Neural cell (in vitro differentiated cells): ENCODE measurements around the gene LUC7L3. TPM values are rescaled to one million over a fixed set of nuclear protein-coding genes. Genes with fewer than 3 reads are reported as not detected.

ENCODE experiments used
- H2AFZ ChIP-seq: fragments of 200-600, 300-800 bp; sonication (generic), shearing (Covaris generic); 2 replicates; pipeline ENCODE4 v1.6.0; 2014; ENCODE audit warnings: low read depth, mild to moderate bottlenecking, antibody characterized with exemption, low read length, moderate library complexity
- H3F3A ChIP-seq: fragments of 200-600 bp; shearing (Covaris generic); 2 replicates; pipeline ENCODE4 v1.6.1; 2016; ENCODE audit warnings: mild to moderate bottlenecking, moderate library complexity, mixed read lengths, antibody characterized with exemption, low read length; ENCODE audit not compliant: insufficient read depth, poor library complexity, severe bottlenecking
- H3K27ac ChIP-seq: fragments of 200-600, 300-800 bp; sonication (generic), shearing (Covaris generic); 2 replicates; pipeline ENCODE4 v1.5.1; 2014; ENCODE audit warnings: mild to moderate bottlenecking, low read length, moderate library complexity
- H3K27me3 ChIP-seq: fragments of 300-800, 200-600 bp; sonication (generic), shearing (Covaris generic); 2 replicates; pipeline ENCODE4 v1.6.0; 2014; ENCODE audit warnings: mild to moderate bottlenecking, low read depth, low read length, moderate library complexity; ENCODE audit not compliant: insufficient read depth
- H3K36me3 ChIP-seq: fragments of 300-800, 200-600 bp; sonication (generic), shearing (Covaris generic); 2 replicates; pipeline ENCODE4 v1.5.1; 2014; ENCODE audit warnings: mild to moderate bottlenecking, antibody characterized with exemption, low read length, moderate library complexity; ENCODE audit not compliant: insufficient read depth
- H3K4me2 ChIP-seq: fragments of 300-800, 200-600 bp; sonication (generic), shearing (Covaris generic); 2 replicates; pipeline ENCODE4 v1.6.0; 2014; ENCODE audit warnings: mild to moderate bottlenecking, low read length
- H3K4me3 ChIP-seq: fragments of 300-800, 200-600 bp; sonication (generic), shearing (Covaris generic); 2 replicates; pipeline ENCODE4 v1.5.1; 2014; ENCODE audit warnings: mild to moderate bottlenecking, low read length, moderate library complexity
- H3K79me2 ChIP-seq: fragments of 200-600 bp; shearing (Covaris generic); replicated peaks from 2 replicates; pipeline ENCODE4 v1.6.0; 2014; ENCODE audit warnings: mild to moderate bottlenecking, low read length, moderate library complexity; ENCODE audit not compliant: insufficient read depth
- H3K9ac ChIP-seq: fragments of 300-800, 200-600 bp; sonication (generic), shearing (Covaris generic); 2 replicates; pipeline ENCODE4 v1.6.1; 2016; ENCODE audit warnings: mild to moderate bottlenecking, low read length, mixed read lengths
- H3K9me2 ChIP-seq: fragments of 200-600 bp; shearing (Covaris generic); 2 replicates; pipeline ENCODE4 v1.6.1; 2016; ENCODE audit warnings: mild to moderate bottlenecking, low read length, mixed read lengths; ENCODE audit not compliant: insufficient read depth
- H3K9me3 ChIP-seq: fragments of 200-600, 300-800 bp; sonication (generic), shearing (Covaris generic); 2 replicates; pipeline ENCODE4 v1.6.1; 2016; ENCODE audit warnings: mild to moderate bottlenecking, mixed run types, low read length, moderate library complexity, mixed read lengths
- H4K20me1 ChIP-seq: fragments of 200-600 bp; shearing (Covaris generic); 2 replicates; pipeline ENCODE4 v1.6.1; 2016; ENCODE audit warnings: mild to moderate bottlenecking, mixed run types; ENCODE audit not compliant: insufficient read depth
- CTCF ChIP-seq: fragments of 450-650 bp; IDR thresholded peaks from 2 replicates; pipeline ENCODE4 v1.5.1; 2014; ENCODE audit warnings: antibody characterized with exemption, mild to moderate bottlenecking, moderate library complexity; ENCODE audit not compliant: poor library complexity, severe bottlenecking
- EP300 ChIP-seq: fragments of 450-650 bp; conservative IDR thresholded peaks from 2 replicates; pipeline ENCODE4 v1.6.1; 2014; ENCODE audit warnings: antibody characterized with exemption, mild to moderate bottlenecking, moderate library complexity; ENCODE audit not compliant: poor library complexity, severe bottlenecking
- EZH2 ChIP-seq: fragments of 200-600, 300-800 bp; shearing (Covaris generic), sonication (generic); IDR thresholded peaks from 2 replicates; pipeline ENCODE4 v1.6.1; 2014; ENCODE audit warnings: antibody characterized with exemption, low read length, borderline replicate concordance, mild to moderate bottlenecking; ENCODE audit not compliant: insufficient read depth, poor library complexity, severe bottlenecking
- MXI1 ChIP-seq: fragments of 450-650 bp; conservative IDR thresholded peaks from 2 replicates; pipeline ENCODE4 v1.6.1; 2014; ENCODE audit warnings: antibody characterized with exemption, mild to moderate bottlenecking; ENCODE audit not compliant: poor library complexity, severe bottlenecking
- POLR2AphosphoS5 ChIP-seq: IDR thresholded peaks from 2 replicates; pipeline ENCODE4 v1.6.1; 2012
- RAD21 ChIP-seq: fragments of 450-650 bp; conservative IDR thresholded peaks from 2 replicates; pipeline ENCODE4 v1.6.1; 2014; ENCODE audit warnings: antibody characterized with exemption, mild to moderate bottlenecking, moderate library complexity
- REST ChIP-seq: IDR thresholded peaks from 2 replicates; pipeline ENCODE4 v1.6.1; 2012; ENCODE audit warnings: borderline replicate concordance
- SMC3 ChIP-seq: fragments of 450-650 bp; conservative IDR thresholded peaks from 2 replicates; pipeline ENCODE4 v1.6.1; 2014; ENCODE audit warnings: antibody characterized with exemption, mild to moderate bottlenecking, moderate library complexity; ENCODE audit not compliant: poor library complexity
- TAF1 ChIP-seq: IDR thresholded peaks from 2 replicates; pipeline ENCODE4 v1.6.1; 2012; ENCODE audit warnings: low read depth
- polyA plus RNA-seq: library from polyadenylated mRNA; depleted of rRNA; stranded (reverse); fragments of >200 nt; gene quantifications from 2 replicates; pipeline ENCODE4 v1.2.3, GENCODE V29; 2014

Gene LUC7L3
- polyA plus RNA-seq, 1 donor from 2014 or later, result 677 TPM

- H3K4me2 ChIP-seq, result no peak overlapping the region
- H3K4me3 ChIP-seq, result no peak overlapping the region
- H3K27me3 ChIP-seq, result no peaks in the 10 kb centered on the region
- H3K36me3 ChIP-seq, result no peaks in the 10 kb centered on the region
- H3K79me2 ChIP-seq, result no peaks in the 10 kb centered on the region
- TF ChIP-seq MXI1 (no peak), POLR2AphosphoS5 (no peak), TAF1 (no peak), REST (no peak), CTCF (no peak), RAD21 (no peak), SMC3 (no peak), EP300 (no peak)
- H3F3A ChIP-seq, result no peaks in the 10 kb centered on the region
- no peaks in the 10 kb centered on the region for H4K20me1 ChIP-seq
- H3K9me2 ChIP-seq, result no peaks in the 10 kb centered on the region
- no peak overlapping the region for H3K27ac ChIP-seq
- H3K9ac ChIP-seq, result no peak overlapping the region
- no peak overlapping the region for H2AFZ ChIP-seq
- no peaks in the 10 kb centered on the region for H3K9me3 ChIP-seq
Observed at GRCh38 chr17:50685691-50686493, 33.5 kb upstream of the LUC7L3 start.

- no peaks in the 10 kb centered on the region for H3F3A ChIP-seq
- H3K4me2 ChIP-seq, result no peak overlapping the region
- H4K20me1 ChIP-seq, result no peaks in the 10 kb centered on the region
- H3K9me2 ChIP-seq, result no peaks in the 10 kb centered on the region
- H3K79me2 ChIP-seq, result no peaks in the 10 kb centered on the region
- no peaks in the 10 kb centered on the region for H3K36me3 ChIP-seq
- H2AFZ ChIP-seq, result no peak overlapping the region
- no peaks in the 10 kb centered on the region for H3K27me3 ChIP-seq
- no peak overlapping the region for H3K27ac ChIP-seq
- no peaks in the 10 kb centered on the region for H3K9me3 ChIP-seq
- TF ChIP-seq EP300 (no peak), RAD21 (no peak), MXI1 (no peak), REST (no peak), EZH2 (no peak), SMC3 (no peak), CTCF (no peak), TAF1 (no peak), POLR2AphosphoS5 (no peak)
- H3K4me3 ChIP-seq, result no peak overlapping the region
- H3K9ac ChIP-seq, result no peak overlapping the region
Observed at GRCh38 chr17:50686494-50687199, 32.8 kb upstream of the LUC7L3 start.
